Erythroblast (primary cell): ENCODE results near the gene PXYLP1.

Experiments
- GATA1 ChIP-seq: IDR thresholded peaks from 2 replicates; pipeline ENCODE4 v1.6.1; 2011; ENCODE audit warnings: low read depth, mild to moderate bottlenecking, control low read depth, low read length, moderate library complexity
- POLR2A ChIP-seq: IDR thresholded peaks from 2 replicates; pipeline ENCODE4 v1.6.1; 2011; ENCODE audit warnings: mild to moderate bottlenecking, low read length

DNA sequence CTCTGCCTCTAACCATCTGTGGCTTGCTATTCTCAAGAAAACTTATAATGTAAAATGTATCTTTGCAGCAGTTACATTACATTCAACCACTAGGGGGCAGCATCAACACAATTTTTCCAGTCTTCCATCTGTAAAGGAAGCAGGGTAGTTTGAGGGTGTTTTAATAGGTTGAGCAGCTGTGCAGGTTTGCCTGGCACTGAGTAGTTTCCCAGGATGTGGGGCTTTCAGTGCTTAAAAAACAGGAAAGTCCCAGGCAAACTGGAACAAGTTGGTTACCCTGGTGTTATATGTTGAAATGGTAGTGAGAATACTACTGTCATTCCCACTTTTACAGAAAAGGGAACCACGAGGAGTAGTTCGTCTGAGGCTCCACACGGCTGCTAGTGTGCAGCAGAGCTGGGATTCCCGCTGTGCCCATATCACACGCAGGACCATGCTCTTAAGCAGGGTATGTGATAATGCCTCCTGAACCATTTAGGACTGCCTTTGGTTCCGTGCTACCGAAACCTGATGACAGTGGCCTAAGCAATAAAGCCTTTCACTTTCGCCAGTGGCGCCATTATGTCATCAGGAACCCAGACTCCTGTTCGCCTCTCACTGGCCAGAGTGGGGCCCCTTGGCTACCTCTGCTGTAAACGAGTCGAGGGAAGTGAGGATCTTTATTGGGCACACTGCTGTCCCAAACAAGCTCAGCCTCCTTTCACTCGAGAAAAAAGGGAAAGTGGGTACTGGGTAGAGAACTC is 72.0 kb downstream of the PXYLP1 start:
- no peak for TF ChIP-seq POLR2A
- TF ChIP-seq GATA1 = no peak
